H9 (cell line): Measurements from ENCODE around the gene GAGE10. TPM values are rescaled to one million over a fixed set of nuclear protein-coding genes. Genes with fewer than 3 reads are reported as not detected.

Experiments used
- DNase-seq: peaks from one replicate; pipeline ENCODE4 v3.0.0-alpha.2; 2017
- H2AFZ ChIP-seq: one replicate; pipeline ENCODE4 v1.6.1; 2013; ENCODE audit warnings: mild to moderate bottlenecking, low read length, control low read depth, moderate library complexity
- H2AK5ac ChIP-seq: 2 replicates; pipeline ENCODE4 v1.6.1; 2013; ENCODE audit warnings: low read length, control low read depth, mixed read lengths; ENCODE audit not compliant: insufficient read length
- H2BK120ac ChIP-seq: one replicate; pipeline ENCODE4 v1.6.1; 2013; ENCODE audit warnings: low read depth, mild to moderate bottlenecking, low read length, control low read depth, inconsistent platforms; ENCODE audit not compliant: poor library complexity, severe bottlenecking
- H2BK12ac ChIP-seq: 2 replicates; pipeline ENCODE4 v1.6.1; 2013; ENCODE audit warnings: low read length, control low read depth, mixed read lengths, low read depth; ENCODE audit not compliant: insufficient read length
- H2BK15ac ChIP-seq: 2 replicates; pipeline ENCODE4 v1.6.1; 2013; ENCODE audit warnings: low read depth, low read length, control low read depth
- H2BK20ac ChIP-seq: one replicate; pipeline ENCODE4 v1.6.1; 2013; ENCODE audit warnings: low read depth, mild to moderate bottlenecking, low read length, control low read depth, inconsistent platforms; ENCODE audit not compliant: poor library complexity, severe bottlenecking
- H2BK5ac ChIP-seq: 2 replicates; pipeline ENCODE4 v1.6.1; 2013; ENCODE audit warnings: low read length, control low read depth, mixed read lengths; ENCODE audit not compliant: insufficient read length
- H3K14ac ChIP-seq: 2 replicates; pipeline ENCODE4 v1.6.1; 2013; ENCODE audit warnings: low read length, control low read depth; ENCODE audit not compliant: insufficient read depth
- H3K18ac ChIP-seq: 2 replicates; pipeline ENCODE4 v1.6.1; 2013; ENCODE audit warnings: low read depth, mild to moderate bottlenecking, mixed read lengths, low read length, control low read depth; ENCODE audit not compliant: insufficient read length
- H3K23ac ChIP-seq: 2 replicates; pipeline ENCODE4 v1.6.1; 2013; ENCODE audit warnings: low read length, control low read depth, mixed read lengths, low read depth; ENCODE audit not compliant: insufficient read length
- H3K23me2 ChIP-seq: 2 replicates; pipeline ENCODE4 v1.6.1; 2013; ENCODE audit warnings: low read depth, mild to moderate bottlenecking, mixed read lengths, low read length, control low read depth; ENCODE audit not compliant: insufficient read length, poor library complexity, severe bottlenecking
- H3K27ac ChIP-seq: 2 replicates; pipeline ENCODE4 v1.5.1; 2013; ENCODE audit warnings: low read length, control low read depth, mixed read lengths, low read depth; ENCODE audit not compliant: insufficient read length
- H3K27me3 ChIP-seq: 2 replicates; pipeline ENCODE4 v1.6.1; 2013; ENCODE audit warnings: low read length, control low read depth, inconsistent platforms; ENCODE audit not compliant: insufficient read depth
- H3K4ac ChIP-seq: 2 replicates; pipeline ENCODE4 v1.6.1; 2013; ENCODE audit warnings: low read depth, mild to moderate bottlenecking, control low read depth, inconsistent platforms, low read length, moderate library complexity
- H3K4me1 ChIP-seq: 2 replicates; pipeline ENCODE4 v1.6.1; 2013; ENCODE audit warnings: low read length, control low read depth, inconsistent platforms; ENCODE audit not compliant: insufficient read depth
- H3K4me2 ChIP-seq: 2 replicates; pipeline ENCODE4 v1.6.1; 2013; ENCODE audit warnings: low read length, control low read depth, mixed read lengths; ENCODE audit not compliant: insufficient read length, insufficient read depth
- H3K56ac ChIP-seq: 2 replicates; pipeline ENCODE4 v1.6.1; 2013; ENCODE audit warnings: low read depth, mild to moderate bottlenecking, mixed read lengths, low read length, control low read depth; ENCODE audit not compliant: insufficient read length
- H3K79me1 ChIP-seq: 2 replicates; pipeline ENCODE4 v1.6.1; 2013; ENCODE audit warnings: low read depth, mild to moderate bottlenecking, moderate library complexity, low read length, control low read depth, inconsistent platforms; ENCODE audit not compliant: insufficient read depth, poor library complexity, severe bottlenecking
- H3K79me2 ChIP-seq: 2 replicates; pipeline ENCODE4 v1.6.1; 2013; ENCODE audit warnings: low read length, control low read depth, inconsistent platforms; ENCODE audit not compliant: insufficient read depth
- H3K9ac ChIP-seq: 2 replicates; pipeline ENCODE4 v1.6.1; 2013; ENCODE audit warnings: low read length, control low read depth, mixed read lengths; ENCODE audit not compliant: insufficient read length; ENCODE audit errors: extremely low read depth
- H3K9me3 ChIP-seq: one replicate; pipeline ENCODE4 v1.6.1; 2013; ENCODE audit warnings: low read depth, low read length, inconsistent platforms; ENCODE audit not compliant: control insufficient read depth
- H3T11ph ChIP-seq: one replicate; pipeline ENCODE4 v1.6.1; 2013; ENCODE audit warnings: mild to moderate bottlenecking, low read length, control low read depth, inconsistent platforms
- H4K20me1 ChIP-seq: one replicate; pipeline ENCODE4 v1.6.1; 2013; ENCODE audit not compliant: control insufficient read depth, insufficient read length, insufficient read depth
- H4K5ac ChIP-seq: 2 replicates; pipeline ENCODE4 v1.6.1; 2013; ENCODE audit warnings: low read depth, mild to moderate bottlenecking, mixed read lengths, low read length, control low read depth; ENCODE audit not compliant: insufficient read length
- H4K8ac ChIP-seq: replicated peaks from 2 replicates; pipeline ENCODE4 v1.6.1; 2013; ENCODE audit warnings: low read length, control low read depth, mixed read lengths, low read depth; ENCODE audit not compliant: insufficient read length
- H4K91ac ChIP-seq: 2 replicates; pipeline ENCODE4 v1.6.1; 2013; ENCODE audit warnings: low read depth, mild to moderate bottlenecking, moderate library complexity, mixed read lengths, low read length, control low read depth; ENCODE audit not compliant: insufficient read length
- H3K27ac Mint-ChIP-seq, 3 experiments: 2 replicates in 2 of 3; 3 replicates in 1 of 3; pipeline ENCODE4 v1.8.0; 2020 to 2021; ENCODE audit warnings: mixed read lengths in 3 of 3, mild to moderate bottlenecking in 1 of 3, moderate library complexity in 1 of 3
- H3K27me3 Mint-ChIP-seq: 2 replicates; pipeline ENCODE4 v1.8.0; 2021; ENCODE audit warnings: low read depth, mild to moderate bottlenecking, moderate library complexity, mixed read lengths
- H3K36me3 Mint-ChIP-seq, 3 experiments: 2 replicates in 2 of 3; 3 replicates in 1 of 3; pipeline ENCODE4 v1.8.0; 2020 to 2021; ENCODE audit warnings: low read depth in 3 of 3, mixed read lengths in 3 of 3; ENCODE audit not compliant: insufficient read depth in 1 of 3
- H3K4me1 Mint-ChIP-seq, 2 experiments: 2 replicates each; pipeline ENCODE4 v1.8.0; 2020; ENCODE audit warnings: mixed read lengths in 2 of 2
- H3K4me3 Mint-ChIP-seq, 2 experiments: 2 replicates in 1 of 2; 3 replicates in 1 of 2; pipeline ENCODE4 v1.8.0; 2020 to 2021; ENCODE audit warnings: mild to moderate bottlenecking in 2 of 2, mixed read lengths in 2 of 2, moderate library complexity in 1 of 2
- H3K9me3 Mint-ChIP-seq, 2 experiments: 2 replicates in 1 of 2; 3 replicates in 1 of 2; pipeline ENCODE4 v1.8.0; 2020; ENCODE audit warnings: mild to moderate bottlenecking in 2 of 2, mixed read lengths in 2 of 2, moderate library complexity in 1 of 2
- WGBS: extraction: QIAGEN DNeasy Blood & Tissue Kit; methylation state at CpG from one replicate; pipeline ENCODE4 v1.1.7; 2013; ENCODE audit warnings: missing lambda C conversion rate, low lambda C conversion rate, mixed read lengths; ENCODE audit not compliant: insufficient read length; ENCODE audit errors: extremely low coverage; 5-methylcytosine and 5-hydroxymethylcytosine counted together
- total RNA-seq: library from RNA; stranded (reverse); gene quantifications from 2 replicates; pipeline ENCODE4 v1.2.1, GENCODE V29; 2021
- TF ChIP-seq, protein P1 (sequence below): fragments of 200-600 bp; sonication (generic); conservative IDR thresholded peaks from 3 replicates; pipeline ENCODE4 v1.8.0; 2021; ENCODE audit warnings: antibody characterized with exemption, mild to moderate bottlenecking

The GAGE10 gene
- total RNA-seq, 1 experiment from 2014 or later, result not detected

- Histone ChIP-seq H3K79me2 (0 out of 2 replicates have a peak, but pooled peaks cover 4% of the 10 kb centered on the region), H4K20me1 (no peaks in the 10 kb centered on the region), H3T11ph (no peak overlapping the region), H3K56ac (no peak overlapping the region), H3K18ac (no peak overlapping the region), H3K9me3 (peaks cover 46% of the 10 kb centered on the region), H3K79me1 (no peaks in the 10 kb centered on the region), H2BK5ac (no peak overlapping the region), H2AFZ (no peak overlapping the region), H4K8ac (no peak overlapping the region), H3K9ac (no peak overlapping the region), H3K4me1 (no peaks in the 10 kb centered on the region), H3K4me2 (peak overlapping the region; percentile 16), H4K91ac (no peak overlapping the region), H3K23ac (no peak overlapping the region), H4K5ac (no peak overlapping the region), H2BK15ac (no peak overlapping the region), H3K4ac (no peak overlapping the region), H3K14ac (no peak overlapping the region), H3K27me3 (no peaks in the 10 kb centered on the region), H3K27ac (no peak overlapping the region), H2AK5ac (no peak overlapping the region), H2BK12ac (no peak overlapping the region), H2BK120ac (no peak overlapping the region), H2BK20ac (no peak overlapping the region), H3K23me2 (peaks cover 5% of the 10 kb centered on the region)
- H3K4me3 Mint-ChIP-seq, result no peak overlapping the region; a peak in 1 of 5 replicates
- WGBS, result no CpG with 5 or more reads among the region's 6 CpGs
- H3K9me3 Mint-ChIP-seq, result peaks cover 62 to 73% of the 10 kb centered on the region in 2 experiments
- TF ChIP-seq, protein P1, sequence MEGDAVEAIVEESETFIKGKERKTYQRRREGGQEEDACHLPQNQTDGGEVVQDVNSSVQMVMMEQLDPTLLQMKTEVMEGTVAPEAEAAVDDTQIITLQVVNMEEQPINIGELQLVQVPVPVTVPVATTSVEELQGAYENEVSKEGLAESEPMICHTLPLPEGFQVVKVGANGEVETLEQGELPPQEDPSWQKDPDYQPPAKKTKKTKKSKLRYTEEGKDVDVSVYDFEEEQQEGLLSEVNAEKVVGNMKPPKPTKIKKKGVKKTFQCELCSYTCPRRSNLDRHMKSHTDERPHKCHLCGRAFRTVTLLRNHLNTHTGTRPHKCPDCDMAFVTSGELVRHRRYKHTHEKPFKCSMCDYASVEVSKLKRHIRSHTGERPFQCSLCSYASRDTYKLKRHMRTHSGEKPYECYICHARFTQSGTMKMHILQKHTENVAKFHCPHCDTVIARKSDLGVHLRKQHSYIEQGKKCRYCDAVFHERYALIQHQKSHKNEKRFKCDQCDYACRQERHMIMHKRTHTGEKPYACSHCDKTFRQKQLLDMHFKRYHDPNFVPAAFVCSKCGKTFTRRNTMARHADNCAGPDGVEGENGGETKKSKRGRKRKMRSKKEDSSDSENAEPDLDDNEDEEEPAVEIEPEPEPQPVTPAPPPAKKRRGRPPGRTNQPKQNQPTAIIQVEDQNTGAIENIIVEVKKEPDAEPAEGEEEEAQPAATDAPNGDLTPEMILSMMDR, result no peak
- DNase-seq, result no peak
- H3K27me3 Mint-ChIP-seq, result peaks cover 2% of the 10 kb centered on the region; the same call in 1 of the 2 replicates
- H3K36me3 Mint-ChIP-seq, result peaks cover 10 to 29% (median 18%) of the 10 kb centered on the region in 3 experiments
- H3K27ac Mint-ChIP-seq, result no peak overlapping the region
- peaks cover 18 to 26% of the 10 kb centered on the region in 2 experiments for H3K4me1 Mint-ChIP-seq
These were observed 31.0 kb upstream of the GAGE10 start for GRCh38 chrX:49272421-49272820.
